ENCODE data around the gene DPH7. TPM values are rescaled to one million over a fixed set of nuclear protein-coding genes. Genes with fewer than 3 reads are reported as not detected.
"Not testable (repeated sequence)": the region's sequence is repeated elsewhere in the genome, so short reads cannot be mapped to it uniquely, and the experiment has no call there.

DPH7 gene
- polyA plus RNA-seq (2011; rRNA removed), result 26.7 and 28.2 TPM in 2 replicates
- polyA plus RNA-seq (2012; cell fraction: cytosol; rRNA removed), result 43.3 and 46.0 TPM in 2 replicates
- polyA plus RNA-seq (2012; cell fraction: nucleus; rRNA removed), result 131 and 139 TPM in 2 replicates
- 28.8 to 35.2 TPM (median 33.4 TPM) in 3 replicates for polyA plus RNA-seq (2017; fragmentation: RNase III; extraction: RNeasy Plus Mini Kit Qiagen cat#74134 plus additional on column Dnase treatment)
- 18.9 and 20.0 TPM in 2 replicates for polyA minus RNA-seq (2011; rRNA and poly(A)+ RNA removed)

- Histone ChIP-seq H3K9me3 (no peaks in the 10 kb centered on the region), H3K4me3 (peak within 1 kb of the TSS; percentile 72), H3K4me2 (peak within 1 kb of the TSS; percentile 94), H3K27ac (peak within 1 kb of the TSS; percentile 91 to 97), H3K4me1 (peaks cover 12% of the 10 kb centered on the region; the same call in 2 of the 3 replicates)
- TF ChIP-seq USF2 (IDR thresholded peaks at IDR 0.05) (no peak; the same call in 1 of the 2 replicates), KDM5A (IDR thresholded peaks at IDR 0.05) (peak; percentile 56), EHF (CRISPR knock-in tag; IDR thresholded peaks at IDR 0.05) (no peak), ATOH8 (CRISPR knock-in tag; IDR thresholded peaks at IDR 0.05; ENCODE audit: low read depth) (no peak), FOSB (CRISPR knock-in tag; IDR thresholded peaks at IDR 0.05) (no peak), CTCF (IDR thresholded peaks at IDR 0.05) (peak; percentile 85), E2F6 (IDR thresholded peaks at IDR 0.05; ENCODE audit: borderline replicate concordance, low read depth) (peak; percentile 29; the same call in 1 of the 2 replicates), MAX (IDR thresholded peaks at IDR 0.05) (peak; percentile 84), CBX2 (IDR thresholded peaks at IDR 0.05; ENCODE audit: borderline replicate concordance, low read depth) (no peak), EP300 (IDR thresholded peaks at IDR 0.05) (no peak), FOSL2 (IDR thresholded peaks at IDR 0.05) (no peak), FOSL2 (CRISPR knock-in tag; IDR thresholded peaks at IDR 0.05) (peak; percentile 32; the same call in 1 of the 2 replicates), ZC3H11A (IDR thresholded peaks at IDR 0.05) (no peak), GATA3 (IDR thresholded peaks at IDR 0.05; ENCODE audit: borderline replicate concordance) (peak; percentile 37; the same call in 1 of the 2 replicates), HES2 (IDR thresholded peaks at IDR 0.05) (no peak), RARB (CRISPR knock-in tag; IDR thresholded peaks at IDR 0.05) (no peak), POLR2A (IDR thresholded peaks at IDR 0.05; ENCODE audit: low read length) (peak; percentile 78), RCOR1 (IDR thresholded peaks at IDR 0.05; ENCODE audit: low read depth, low read length) (no peak), JUNB (IDR thresholded peaks at IDR 0.05) (no peak), RAD21 (conservative IDR thresholded peaks at IDR 0.05 in 1 of 2, IDR thresholded peaks at IDR 0.05 in 1 of 2) (peak; percentile 14 to 36; a peak in 3 of 5 replicates), ZFP36 (IDR thresholded peaks at IDR 0.05; ENCODE audit: borderline replicate concordance, partially characterized antibody) (no peak), MYC (IDR thresholded peaks at IDR 0.05; ENCODE audit: borderline replicate concordance, low read length) (peak; percentile 79; the same call in 1 of the 2 replicates), ZSCAN20 (CRISPR knock-in tag; IDR thresholded peaks at IDR 0.05) (no peak), MAFK (IDR thresholded peaks at IDR 0.05; ENCODE audit: partially characterized antibody) (no peak), BCL3 (IDR thresholded peaks at IDR 0.05) (peak; percentile 76; the same call in 2 of the 3 replicates), SMC3 (IDR thresholded peaks at IDR 0.05) (peak; percentile 38; the same call in 1 of the 3 replicates), CBX8 (IDR thresholded peaks at IDR 0.05) (no peak), MAZ (IDR thresholded peaks at IDR 0.05; ENCODE audit: borderline replicate concordance, low read depth, low read length) (0 out of 2 replicates have a peak, but pooled peaks have one; percentile 49), NFE2L2 (conservative IDR thresholded peaks at IDR 0.05; ENCODE audit: low read length) (no peak), PHF8 (IDR thresholded peaks at IDR 0.05; ENCODE audit: borderline replicate concordance, low read depth) (peak; percentile 65; the same call in 1 of the 2 replicates), JUN (IDR thresholded peaks at IDR 0.05) (peak; percentile 78 to 98)
- WGBS (ENCODE audit: missing lambda C conversion rate), result 3% methylated on average over 26 of the region's 82 CpGs
- POLR2A ChIA-PET, result interaction anchor here (0.6 to 1.2 kb wide), 2 partner anchors 12 to 26 kb away, joined by 3 read pairs; no protein-coding TSS in a partner anchor
- peak; percentile 91 to 93 for DNase-seq (ENCODE audit: low read depth in 1 of 2, low spot score in 1 of 2)
- peak; percentile 96 to 98 for ATAC-seq
- CTCF ChIA-PET, result interaction anchor here (0.6 to 9.7 kb wide), 17 partner anchors 15 to 530 kb away, joined by 3 to 175 read pairs (median 3); partner anchors contain the start of genes MRPL41 and ZMYND19
- FAIRE-seq, result no peak
Measured at GRCh38 chr9:137578518-137579258, at the start of gene DPH7. Gene DPH7 (minus strand): TSS chr9:137578925. CDS start chr9:137578777, 148 bp downstream.

GRCh38 chr9:137627406-137627805, 48.7 kb upstream of the DPH7 start:
- H3K4me2 ChIP-seq; POLR2A ChIA-PET; FAIRE-seq; ATAC-seq; H3K4me3 ChIP-seq; H3K9me3 ChIP-seq; H3K27ac ChIP-seq; DNase-seq (ENCODE audit: low read depth in 1 of 2, low spot score in 1 of 2): not testable (repeated sequence)
- CTCF ChIA-PET, result interaction anchor here (0.5 to 1.8 kb wide), 3 partner anchors 12 to 1796 kb away, joined by 3 read pairs; no protein-coding TSS in a partner anchor
- H3K4me1 ChIP-seq, result peaks cover 14% of the 10 kb centered on the region; the same call in 2 of the 3 replicates
- 96% methylated on average over 14 of the region's 14 CpGs for WGBS (ENCODE audit: missing lambda C conversion rate)

Measured in A549 (cell line).